HepG2 (cell line): Measurements from ENCODE around the gene JAM2. TPM values are rescaled to one million over a fixed set of nuclear protein-coding genes. Genes with fewer than 3 reads are reported as not detected.

ENCODE experiments used
- ATAC-seq: fragments of 200-7000 bp; cut with Tn5 transposase; 3 replicates; pipeline ENCODE4 v1.9.1; 2020; ENCODE audit warnings: mild to moderate bottlenecking, moderate library complexity
- BruUV-seq: library from RNA; stranded (reverse); fragments of 400-500 nt; replicated peaks from 2 replicates; lab custom pipeline; 2021; lab: Mats Ljungman, UMichigan
- CTCF ChIA-PET: fragments of 300-600 bp; formaldehyde crosslinking; extraction: SDS; loops from one replicate; lab custom pipeline; 2021; ENCODE audit warnings: low total read pairs, inconsistent platforms, low intra/inter-chr PET ratio; lab: Yijun Ruan, JAX
- POLR2A ChIA-PET: fragments of 350-600 bp; sonication (Branson Sonifier 250); formaldehyde crosslinking; loops from one replicate; lab custom pipeline; 2020; ENCODE audit warnings: antibody characterized with exemption, inconsistent platforms; lab: Yijun Ruan, JAX
- DNase-seq: peaks from one replicate; pipeline ENCODE4 v3.0.0-alpha.2; 2015; ENCODE audit warnings: low spot score
- FAIRE-seq: peaks from 3 replicates; lab custom pipeline; 2011; peaks lifted over from hg19 to GRCh38; lab: Jason Lieb, UNC
- H2AFZ ChIP-seq: one replicate; pipeline ENCODE4 v1.6.1; 2011; ENCODE audit warnings: low read length, inconsistent platforms
- H3K27ac ChIP-seq: fragments of 300-600 bp; 3 replicates; pipeline ENCODE4 v1.8.0; 2011; ENCODE audit warnings: mixed run types, mild to moderate bottlenecking, mixed read lengths, low read length, inconsistent platforms; ENCODE audit not compliant: insufficient read depth; ENCODE audit errors: extremely low read length
- H3K27me3 ChIP-seq, 2 experiments: fragments of 200-600 bp in 1 of 2; 2 replicates in 1 of 2; 3 replicates in 1 of 2; pipeline versions ENCODE4 v1.6.0 to v1.8.0; 2011; ENCODE audit warnings: low read length in 2 of 2, mild to moderate bottlenecking in 2 of 2, moderate library complexity in 2 of 2, inconsistent platforms in 1 of 2; ENCODE audit not compliant: insufficient read depth in 2 of 2, control insufficient read depth in 1 of 2
- H3K36me3 ChIP-seq, 2 experiments: fragments of 200-600 bp in 1 of 2; replicated peaks in 1 of 2; 2 replicates in 1 of 2; 3 replicates in 1 of 2; pipeline versions ENCODE4 v1.5.1 to v1.8.0; 2011; ENCODE audit warnings: low read length in 2 of 2, inconsistent platforms in 1 of 2; ENCODE audit not compliant: insufficient read depth in 2 of 2, control insufficient read depth in 1 of 2
- H3K4me1 ChIP-seq: 2 replicates; pipeline ENCODE4 v1.5.1; 2012; ENCODE audit warnings: low read length, inconsistent platforms; ENCODE audit not compliant: insufficient read depth
- H3K4me2 ChIP-seq: 2 replicates; pipeline ENCODE4 v1.6.0; 2011; ENCODE audit warnings: low read depth, low read length, inconsistent platforms
- H3K4me3 ChIP-seq, 3 experiments: fragments of 200-600 bp in 1 of 3; sonication (generic), shearing (Covaris generic) in 1 of 3; replicated peaks in 1 of 3; 2 replicates each; pipeline ENCODE4 v1.5.1; 2011 to 2016; ENCODE audit warnings: low read length in 3 of 3, inconsistent platforms in 2 of 3, low read depth in 2 of 3, mild to moderate bottlenecking in 2 of 3, control low read depth in 1 of 3, mixed read lengths in 1 of 3; ENCODE audit not compliant: insufficient read depth in 1 of 3
- H3K79me2 ChIP-seq: one replicate; pipeline ENCODE4 v1.6.1; 2011; ENCODE audit warnings: low read length, inconsistent platforms; ENCODE audit not compliant: insufficient read depth
- H3K9ac ChIP-seq: 2 replicates; pipeline ENCODE4 v1.6.0; 2011; ENCODE audit warnings: mild to moderate bottlenecking, low read depth, low read length, inconsistent platforms; ENCODE audit not compliant: insufficient read depth
- H3K9me3 ChIP-seq: 2 replicates; pipeline ENCODE4 v1.5.1; 2012; ENCODE audit warnings: mild to moderate bottlenecking, low read length
- H4K20me1 ChIP-seq: 2 replicates; pipeline ENCODE4 v1.6.0; 2011; ENCODE audit warnings: inconsistent platforms, mild to moderate bottlenecking, low read length, moderate library complexity; ENCODE audit not compliant: insufficient read depth
- CEBPB ChIP-seq: IDR thresholded peaks from 2 replicates; pipeline ENCODE4 v1.6.1; 2011; ENCODE audit warnings: low read depth, low read length, improper control_type of control experiment, borderline replicate concordance
- SOX6 ChIP-seq, 2 experiments: fragments of 450-650 bp in 1 of 2; sonication (generic) in 1 of 2; formaldehyde crosslinking in 1 of 2; IDR thresholded peaks; 2 replicates each; pipeline versions ENCODE4 v1.4.0 to v1.6.1; 2017 to 2020; ENCODE audit warnings: antibody characterized with exemption in 1 of 2, mild to moderate bottlenecking in 1 of 2, missing genetic modification reagents in 1 of 2
- ZNF460 ChIP-seq: sonication (generic); formaldehyde crosslinking; IDR thresholded peaks from 2 replicates; pipeline ENCODE4 v1.5.1; 2020; ENCODE audit warnings: missing genetic modification reagents, mild to moderate bottlenecking, borderline replicate concordance
- ZNF550 ChIP-seq: sonication (generic); formaldehyde crosslinking; IDR thresholded peaks from 2 replicates; pipeline ENCODE4 v1.4.0; 2020; ENCODE audit warnings: mild to moderate bottlenecking, missing genetic modification reagents, borderline replicate concordance
- WGBS: methylation state at CpG from one replicate; pipeline ENCODE4 v1.1.6; 2017; ENCODE audit warnings: low lambda C conversion rate; 5-methylcytosine and 5-hydroxymethylcytosine counted together
- in situ Hi-C: cut with HindIII; loops from 2 replicates; pipeline ENCODE4 v1.10.0; 2017; ENCODE audit warnings: low pct_unique_long_range_greater_than_20kb; ENCODE audit not compliant: extremely low pct_ligation_motif_present
- intact Hi-C: fragments of 100-400 bp; cut with micrococcal nuclease; formaldehyde crosslinking; loops from one replicate; pipeline ENCODE4 v1.10.0; 2022; ENCODE audit not compliant: unreplicated experiment
- polyA plus RNA-seq, 8 experiments: library from polyadenylated mRNA; depleted of rRNA in 3 of 8; stranded (reverse) in 7 of 8; unstranded in 1 of 8; fragments of >200 nt; fragmentation: Illumina TruSeq in 4 of 8; extraction: Trizol in 4 of 8; gene quantifications; 2 replicates each; pipeline versions ENCODE4 v1.2.1 to v1.2.3, GENCODE V29; 2011 to 2016; ENCODE audit warnings: low read depth in 4 of 8, missing spikeins in 1 of 8, mixed read lengths in 1 of 8; ENCODE audit not compliant: insufficient read depth in 1 of 8
- total RNA-seq, 5 experiments: library from RNA; depleted of rRNA; stranded (reverse); fragments of >200 nt; fragmentation: Illumina TruSeq; extraction: Trizol; gene quantifications; 2 replicates each; pipeline ENCODE4 v1.2.3, GENCODE V29; 2016; ENCODE audit warnings: low read depth in 1 of 5
- TF ChIP-seq, protein P1 (sequence below): conservative IDR thresholded peaks from 2 replicates; pipeline ENCODE4 v1.6.1; 2018; ENCODE audit warnings: missing genetic modification reagents

JAM2 gene
- total and polyA plus RNA-seq, 2 of the 13 experiments (the other 11 are each of a cell fraction or from before 2014, with no cell fraction given): 0.07 TPM; not detected in 1

DNA sequence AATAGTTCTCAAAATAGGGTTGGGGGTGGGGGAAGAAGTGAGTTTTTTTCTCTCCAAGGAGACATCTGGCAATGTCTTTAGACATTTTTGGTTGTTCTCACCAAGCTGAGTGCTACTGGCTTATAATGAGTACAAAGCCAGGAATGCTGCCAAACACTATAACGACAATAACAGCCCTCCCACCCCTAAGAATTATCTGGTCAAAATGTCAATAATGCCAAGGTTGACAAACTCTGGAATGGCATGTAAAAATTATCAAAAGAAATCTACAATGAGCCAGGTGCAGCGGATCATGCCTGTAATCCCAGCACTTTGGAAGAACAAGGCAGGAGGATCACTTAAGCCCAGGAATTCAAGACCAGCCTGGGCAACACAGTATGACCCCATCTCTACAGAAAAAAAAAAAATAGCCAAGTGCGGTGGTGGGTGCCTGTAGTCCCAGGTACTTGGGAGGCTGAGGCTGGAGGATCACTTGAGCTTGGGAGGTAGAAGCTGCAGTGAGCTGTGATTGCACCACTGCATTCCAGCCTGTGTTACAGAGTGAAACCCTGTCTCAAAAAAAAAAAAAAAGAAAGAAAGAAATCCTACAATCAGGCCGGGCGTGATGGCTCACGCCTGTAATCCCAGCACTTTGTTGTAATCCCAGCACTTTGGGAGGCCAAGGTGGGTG lies 93.2 kb downstream of the JAM2 start:
- intact Hi-C loops: loop anchor here (5.0 kb wide), 1 partner anchor 265 kb away; no protein-coding TSS in a partner anchor
- no peak for FAIRE-seq
- peak overlapping the region; percentile 92 for H3K4me2 ChIP-seq

More for the DNA sequence above, 93.2 kb downstream of the JAM2 start:
- CTCF ChIA-PET: no interaction called here
- H3K9ac ChIP-seq: no peak overlapping the region
- peaks cover 10 to 34% of the 10 kb centered on the region in 2 experiments for H3K36me3 ChIP-seq
- TF ChIP-seq ZNF550 (CRISPR knock-in tag) (0 out of 2 replicates have a peak, but pooled peaks have one; percentile 34), ZNF460 (CRISPR knock-in tag) (peak; percentile 75), CEBPB (0 out of 2 replicates have a peak, but pooled peaks have one; percentile 33), SOX6 (IDR thresholded peaks at IDR 0.05) (no peak), SOX6 (CRISPR knock-in tag; IDR thresholded peaks at IDR 0.05) (no peak)
- TF ChIP-seq, protein P1, sequence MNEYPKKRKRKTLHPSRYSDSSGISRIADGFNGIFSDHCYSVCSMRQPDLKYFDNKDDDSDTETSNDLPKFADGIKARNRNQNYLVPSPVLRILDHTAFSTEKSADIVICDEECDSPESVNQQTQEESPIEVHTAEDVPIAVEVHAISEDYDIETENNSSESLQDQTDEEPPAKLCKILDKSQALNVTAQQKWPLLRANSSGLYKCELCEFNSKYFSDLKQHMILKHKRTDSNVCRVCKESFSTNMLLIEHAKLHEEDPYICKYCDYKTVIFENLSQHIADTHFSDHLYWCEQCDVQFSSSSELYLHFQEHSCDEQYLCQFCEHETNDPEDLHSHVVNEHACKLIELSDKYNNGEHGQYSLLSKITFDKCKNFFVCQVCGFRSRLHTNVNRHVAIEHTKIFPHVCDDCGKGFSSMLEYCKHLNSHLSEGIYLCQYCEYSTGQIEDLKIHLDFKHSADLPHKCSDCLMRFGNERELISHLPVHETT (CRISPR knock-in tag): no peak
- TF ChIP-seq, all 625 proteins: peak for 3
- Histone ChIP-seq H3K79me2 (peaks cover 54% of the 10 kb centered on the region), H3K4me3 (no peak overlapping the region), H3K9me3 (no peaks in the 10 kb centered on the region), H3K27ac (peak overlapping the region; percentile 8), H3K4me1 (peaks cover 29% of the 10 kb centered on the region), H2AFZ (no peak overlapping the region), H4K20me1 (peaks cover 16% of the 10 kb centered on the region; the same call in 1 of the 2 replicates), H3K27me3 (no peaks in the 10 kb centered on the region; a peak in 1 of 5 replicates)
- in situ Hi-C loops: loop anchor here (5.0 kb wide), 1 partner anchor 125 kb away; the partner anchor contains the start of gene MRPL39
- BruUV-seq: no TSS peak
- POLR2A ChIA-PET: no interaction called here
- WGBS: 98% methylated on average over 6 of the region's 6 CpGs
- DNase-seq: no peak
- ATAC-seq: no peak
